ENCODE results near the gene MAGEB1.

Gene MAGEB1

DNA sequence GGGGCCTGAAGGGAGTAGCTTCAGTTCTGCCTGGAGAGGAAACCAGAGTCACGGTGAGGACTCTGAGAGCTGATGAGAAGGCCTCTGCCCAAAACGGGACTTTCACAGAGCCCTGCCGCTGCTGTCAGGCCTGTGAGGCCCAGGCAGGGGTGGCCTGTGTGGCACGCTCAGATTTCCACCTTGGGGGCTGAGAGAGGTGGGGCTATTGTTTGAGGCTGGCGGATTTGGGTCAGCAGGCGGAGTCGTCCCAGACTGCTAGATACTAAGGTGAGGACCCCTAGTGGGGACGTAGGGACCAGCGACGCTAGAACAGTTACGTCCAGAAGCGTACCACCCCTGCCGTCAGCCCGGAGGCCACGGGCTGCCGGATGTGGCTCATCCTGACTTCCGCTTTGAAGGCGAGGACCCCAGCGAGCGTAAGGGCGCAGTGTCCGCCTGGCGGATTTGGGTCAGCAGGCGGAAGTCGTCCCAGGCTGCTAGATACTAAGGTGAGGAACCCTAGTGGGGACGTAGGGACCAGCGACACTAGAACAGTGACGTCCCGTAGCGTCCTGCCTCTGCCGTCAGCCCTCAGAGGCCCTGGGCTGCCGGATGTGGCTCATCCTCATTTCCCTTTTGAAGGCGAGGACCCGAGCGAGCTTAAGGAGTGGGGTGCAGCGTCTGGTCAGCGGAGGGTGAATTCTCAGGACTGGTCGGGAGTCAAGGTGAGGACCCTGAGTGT lies at the start of gene MAGEB1:
TSS of gene MAGEB1 (plus strand) at position 378 of the 721 bp plus-strand sequence. CDS start 3,348 bp downstream, outside the sequence.
- ChIA-PET CTCF (no interaction called here), POLR2A (ENCODE audit: low non-redundant PET) (no interaction called here)
- TF ChIP-seq, protein P1, sequence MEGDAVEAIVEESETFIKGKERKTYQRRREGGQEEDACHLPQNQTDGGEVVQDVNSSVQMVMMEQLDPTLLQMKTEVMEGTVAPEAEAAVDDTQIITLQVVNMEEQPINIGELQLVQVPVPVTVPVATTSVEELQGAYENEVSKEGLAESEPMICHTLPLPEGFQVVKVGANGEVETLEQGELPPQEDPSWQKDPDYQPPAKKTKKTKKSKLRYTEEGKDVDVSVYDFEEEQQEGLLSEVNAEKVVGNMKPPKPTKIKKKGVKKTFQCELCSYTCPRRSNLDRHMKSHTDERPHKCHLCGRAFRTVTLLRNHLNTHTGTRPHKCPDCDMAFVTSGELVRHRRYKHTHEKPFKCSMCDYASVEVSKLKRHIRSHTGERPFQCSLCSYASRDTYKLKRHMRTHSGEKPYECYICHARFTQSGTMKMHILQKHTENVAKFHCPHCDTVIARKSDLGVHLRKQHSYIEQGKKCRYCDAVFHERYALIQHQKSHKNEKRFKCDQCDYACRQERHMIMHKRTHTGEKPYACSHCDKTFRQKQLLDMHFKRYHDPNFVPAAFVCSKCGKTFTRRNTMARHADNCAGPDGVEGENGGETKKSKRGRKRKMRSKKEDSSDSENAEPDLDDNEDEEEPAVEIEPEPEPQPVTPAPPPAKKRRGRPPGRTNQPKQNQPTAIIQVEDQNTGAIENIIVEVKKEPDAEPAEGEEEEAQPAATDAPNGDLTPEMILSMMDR (conservative IDR thresholded peaks at IDR 0.05; ENCODE audit: low read depth), result no peak
- no peak for DNase-seq (ENCODE audit: low spot score)
- H3K27ac ChIP-seq, result no peak within 1 kb of the TSS

- ChIA-PET CTCF (no interaction called here), POLR2A (ENCODE audit: low non-redundant PET) (no interaction called here)
- TF ChIP-seq, protein P1 (conservative IDR thresholded peaks at IDR 0.05; ENCODE audit: low read depth), result no peak
- no peak for DNase-seq (ENCODE audit: low spot score)
- no peak overlapping the region for H3K27ac ChIP-seq
Observed at GRCh38 chrX:30212172-30212571, 34.8 kb upstream of the MAGEB1 start.

GRCh38 chrX:30215357-30215843 lies 31.5 kb upstream of the MAGEB1 start, which contains the start of gene MAGEB2:
Gene MAGEB2, plus strand, starts transcription at chrX:30215563. Its CDS starts 3,018 bp downstream, at chrX:30218581.
- ChIA-PET POLR2A (ENCODE audit: low non-redundant PET) (no interaction called here), CTCF (no interaction called here)
- H3K27ac ChIP-seq, result no peak within 1 kb of the TSS
- no peak for DNase-seq (ENCODE audit: low spot score)
- TF ChIP-seq, protein P1 (conservative IDR thresholded peaks at IDR 0.05; ENCODE audit: low read depth), result no peak

DNA sequence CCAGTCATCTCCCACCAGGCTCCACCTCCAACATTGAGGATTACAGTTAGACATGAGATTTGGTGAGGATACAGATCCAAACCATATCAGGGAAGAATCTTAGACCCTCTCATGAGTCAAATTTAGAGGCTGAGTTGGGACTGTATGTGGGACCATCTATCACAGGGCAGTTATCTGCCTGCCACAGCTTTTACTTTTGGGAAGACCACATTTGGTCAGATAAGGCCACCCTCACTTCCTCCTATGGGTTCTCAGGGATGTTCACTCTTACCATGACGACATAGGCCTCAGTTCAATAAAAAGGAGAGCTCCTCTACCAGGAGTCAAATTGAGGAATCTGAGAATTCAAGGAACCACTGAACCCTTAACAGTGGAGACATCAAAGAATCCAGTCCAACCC lies 29.5 kb upstream of the MAGEB1 start:
- ChIA-PET CTCF (no interaction called here), POLR2A (ENCODE audit: low non-redundant PET) (no interaction called here)
- no peak overlapping the region for H3K27ac ChIP-seq
- TF ChIP-seq, protein P1 (conservative IDR thresholded peaks at IDR 0.05; ENCODE audit: low read depth), result no peak
- no peak for DNase-seq (ENCODE audit: low spot score)

DNA sequence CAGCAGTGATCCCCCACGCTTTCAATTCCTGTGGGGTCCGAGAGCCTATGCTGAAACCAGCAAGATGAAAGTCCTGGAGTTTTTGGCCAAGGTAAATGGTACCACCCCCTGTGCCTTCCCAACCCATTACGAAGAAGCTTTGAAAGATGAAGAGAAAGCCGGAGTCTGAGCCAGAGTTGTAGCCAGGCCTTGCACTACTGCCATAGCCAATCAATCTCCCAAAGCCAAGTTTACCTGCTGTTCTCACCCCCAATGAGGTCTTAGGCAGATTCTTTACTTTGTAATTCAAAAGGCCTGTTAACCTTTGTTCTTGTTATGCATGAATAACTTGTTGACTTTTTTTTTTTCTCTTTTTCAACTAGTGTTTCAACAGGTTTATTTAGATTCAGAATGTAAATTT lies 27.6 kb upstream of the MAGEB1 start:
- TF ChIP-seq, protein P1 (conservative IDR thresholded peaks at IDR 0.05; ENCODE audit: low read depth), result no peak
- H3K27ac ChIP-seq, result no peak overlapping the region
- no peak for DNase-seq (ENCODE audit: low spot score)
- CTCF ChIA-PET, result no interaction called here
- POLR2A ChIA-PET (ENCODE audit: low non-redundant PET), result no interaction called here

GRCh38 chrX:30220661-30221060 lies 26.3 kb upstream of the MAGEB1 start:
- no peak for DNase-seq (ENCODE audit: low spot score)
- ChIA-PET POLR2A (ENCODE audit: low non-redundant PET) (no interaction called here), CTCF (no interaction called here)
- TF ChIP-seq, protein P1 (conservative IDR thresholded peaks at IDR 0.05; ENCODE audit: low read depth), result no peak
- no peak overlapping the region for H3K27ac ChIP-seq
